Breast epithelium (tissue), 3 donors: Measurements from ENCODE around the gene FAM110A.
A peak's percentile ranks its signal among the peaks of the same experiment; 100 is the strongest.

ENCODE experiments used
- CTCF ChIP-seq, 3 donors: fragments of 450-650 bp; IDR thresholded peaks; one replicate each; pipeline ENCODE4 v1.5.1; 2016 to 2017; ENCODE audit warnings: antibody characterized with exemption in 3 of 3, mild to moderate bottlenecking in 3 of 3, moderate library complexity in 3 of 3
- POLR2A ChIP-seq: fragments of 450-650 bp; IDR thresholded peaks from one replicate; pipeline ENCODE4 v1.6.1; 2016; ENCODE audit warnings: antibody characterized with exemption, mild to moderate bottlenecking, moderate library complexity
- POLR2AphosphoS5 ChIP-seq, 3 donors: sonication (generic); formaldehyde crosslinking; IDR thresholded peaks; one replicate each; pipeline ENCODE4 v1.6.1; 2017; ENCODE audit warnings: antibody characterized with exemption in 3 of 3

GRCh38 chr20:841568-842546 lies 8.3 kb downstream of the FAM110A start:
- TF ChIP-seq CTCF (IDR thresholded peaks at IDR 0.05) (no peak), POLR2A (peak; percentile 33), POLR2AphosphoS5 (IDR thresholded peaks at IDR 0.05) (peak; percentile 25 to 65 (median 40))
